Upper lobe of right lung (tissue), 1 donor: ENCODE data around the gene SC5D. TPM values are rescaled to one million over a fixed set of nuclear protein-coding genes. Genes with fewer than 3 reads are reported as not detected.

ENCODE experiments used
- ATAC-seq: fragments of 200-7000 bp; cut with Tn5 transposase; one replicate; pipeline ENCODE4 v1.9.1; 2020; ENCODE audit warnings: mild to moderate bottlenecking, moderate library complexity
- DNase-seq: peaks from one replicate; pipeline ENCODE4 v3.0.0-alpha.2; 2020
- H3K27ac ChIP-seq: fragments of 200-600 bp; one replicate; pipeline ENCODE4 v1.8.0; 2022
- H3K27me3 ChIP-seq: fragments of 200-600 bp; one replicate; pipeline ENCODE4 v1.8.0; 2022; ENCODE audit warnings: mild to moderate bottlenecking
- H3K36me3 ChIP-seq: fragments of 200-600 bp; one replicate; pipeline ENCODE4 v1.8.0; 2022
- H3K4me1 ChIP-seq: fragments of 200-600 bp; one replicate; pipeline ENCODE4 v1.8.0; 2022
- H3K4me3 ChIP-seq: fragments of 200-600 bp; one replicate; pipeline ENCODE4 v1.8.0; 2022; ENCODE audit warnings: mild to moderate bottlenecking
- H3K9me3 ChIP-seq: fragments of 200-600 bp; one replicate; pipeline ENCODE4 v1.8.0; 2022
- intact Hi-C: fragments of 100-400 bp; cut with DNase I; formaldehyde crosslinking; loops from one replicate; pipeline ENCODE4 v1.11.0; 2022
- total RNA-seq: library from RNA; stranded (reverse); fragmentation: NEBNext Ultra II Directional; extraction: Animal tissue kit (Norgen Biotek cat#: 25700); gene quantifications from one replicate; pipeline ENCODE4 v1.2.1, GENCODE V29; 2021
- TF ChIP-seq, protein P1 (sequence below): fragments of 200-600 bp; IDR thresholded peaks from one replicate; pipeline ENCODE4 v1.8.0; 2022; ENCODE audit warnings: antibody characterized with exemption
- donor health status: DM: no; HTN: yes; CAD: no; lungs with severe emphysema.

The SC5D gene
- total RNA-seq, 1 donor from 2014 or later: 64.8 TPM

DNA sequence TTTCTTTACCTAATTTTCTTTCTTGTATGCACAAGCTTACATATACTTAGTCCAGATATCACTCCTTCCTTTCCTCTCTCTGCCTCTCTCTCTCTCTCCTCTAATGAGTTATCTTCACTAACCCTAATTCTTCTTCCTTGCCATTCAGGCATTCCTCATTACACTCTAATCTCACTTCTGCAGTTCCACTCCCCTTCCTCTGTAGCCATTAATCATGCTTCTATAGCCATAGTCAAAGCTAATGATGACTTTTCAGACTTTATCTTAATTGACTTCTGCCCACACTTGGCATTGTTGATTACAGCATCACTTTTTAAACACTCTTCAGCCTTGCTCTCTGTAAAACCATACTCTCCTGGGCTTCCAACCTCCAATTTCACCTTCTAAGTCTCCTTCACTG is 35.3 kb upstream of the SC5D start:
- Histone ChIP-seq H3K9me3 (no peaks in the 10 kb centered on the region), H3K27ac (no peak overlapping the region), H3K27me3 (no peaks in the 10 kb centered on the region), H3K4me3 (no peak overlapping the region), H3K4me1 (no peaks in the 10 kb centered on the region), H3K36me3 (no peaks in the 10 kb centered on the region)
- no peak for DNase-seq
- no peak for ATAC-seq
- TF ChIP-seq, protein P1, sequence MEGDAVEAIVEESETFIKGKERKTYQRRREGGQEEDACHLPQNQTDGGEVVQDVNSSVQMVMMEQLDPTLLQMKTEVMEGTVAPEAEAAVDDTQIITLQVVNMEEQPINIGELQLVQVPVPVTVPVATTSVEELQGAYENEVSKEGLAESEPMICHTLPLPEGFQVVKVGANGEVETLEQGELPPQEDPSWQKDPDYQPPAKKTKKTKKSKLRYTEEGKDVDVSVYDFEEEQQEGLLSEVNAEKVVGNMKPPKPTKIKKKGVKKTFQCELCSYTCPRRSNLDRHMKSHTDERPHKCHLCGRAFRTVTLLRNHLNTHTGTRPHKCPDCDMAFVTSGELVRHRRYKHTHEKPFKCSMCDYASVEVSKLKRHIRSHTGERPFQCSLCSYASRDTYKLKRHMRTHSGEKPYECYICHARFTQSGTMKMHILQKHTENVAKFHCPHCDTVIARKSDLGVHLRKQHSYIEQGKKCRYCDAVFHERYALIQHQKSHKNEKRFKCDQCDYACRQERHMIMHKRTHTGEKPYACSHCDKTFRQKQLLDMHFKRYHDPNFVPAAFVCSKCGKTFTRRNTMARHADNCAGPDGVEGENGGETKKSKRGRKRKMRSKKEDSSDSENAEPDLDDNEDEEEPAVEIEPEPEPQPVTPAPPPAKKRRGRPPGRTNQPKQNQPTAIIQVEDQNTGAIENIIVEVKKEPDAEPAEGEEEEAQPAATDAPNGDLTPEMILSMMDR: no peak
- intact Hi-C loops: no loop called here

DNA sequence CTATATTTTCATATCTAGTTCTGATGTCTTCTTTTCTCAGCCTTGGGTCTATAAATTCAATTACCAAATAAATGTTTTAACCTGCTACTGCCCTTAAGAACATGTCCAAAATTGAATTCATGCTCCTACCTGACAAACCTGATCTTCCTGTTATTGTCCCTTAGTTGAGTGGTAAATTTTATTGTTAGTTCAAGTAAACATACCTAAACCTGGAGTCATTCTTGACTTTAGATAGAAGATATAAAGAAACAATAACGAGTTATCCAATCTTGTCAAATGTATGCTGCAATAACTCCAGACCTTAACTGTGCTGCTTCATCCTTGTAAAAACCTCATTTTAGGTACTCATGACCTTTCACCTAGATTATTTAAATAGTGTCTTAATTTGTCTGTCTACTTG is 34.6 kb upstream of the SC5D start:
- no peak for ATAC-seq
- intact Hi-C loops: no loop called here
- no peaks in the 10 kb centered on the region for H3K27me3 ChIP-seq
- no peaks in the 10 kb centered on the region for H3K4me1 ChIP-seq
- H3K36me3 ChIP-seq: no peaks in the 10 kb centered on the region
- H3K4me3 ChIP-seq: no peak overlapping the region
- no peak overlapping the region for H3K27ac ChIP-seq
- no peak for DNase-seq
- TF ChIP-seq, protein P1: no peak
- H3K9me3 ChIP-seq: no peaks in the 10 kb centered on the region

DNA sequence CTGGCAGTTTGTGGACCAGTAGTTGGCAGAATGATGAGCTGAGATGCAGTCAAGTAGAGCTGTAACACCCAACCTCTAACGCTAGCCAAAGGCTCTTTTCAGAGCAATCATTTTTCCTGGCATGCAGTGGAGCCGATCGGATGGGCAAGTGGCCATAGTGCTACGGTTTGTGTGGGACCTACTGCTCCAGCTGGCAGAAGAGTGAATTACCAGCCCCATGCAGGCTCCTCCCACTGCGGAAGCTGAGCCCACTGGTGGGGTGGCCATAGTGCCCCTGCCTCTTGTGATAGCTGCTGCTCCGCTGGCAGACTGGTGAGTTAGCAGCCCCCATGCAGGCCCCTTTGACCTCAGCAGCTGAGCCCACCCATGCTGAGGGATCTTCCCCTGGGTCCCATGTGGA is 27.0 kb upstream of the SC5D start:
- Histone ChIP-seq H3K27ac (no peak overlapping the region), H3K27me3 (peaks cover 18% of the 10 kb centered on the region), H3K9me3 (no peaks in the 10 kb centered on the region), H3K36me3 (no peaks in the 10 kb centered on the region), H3K4me1 (no peaks in the 10 kb centered on the region), H3K4me3 (no peak overlapping the region)
- DNase-seq: no peak
- intact Hi-C loops: no loop called here
- no peak for ATAC-seq
- TF ChIP-seq, protein P1: no peak

DNA sequence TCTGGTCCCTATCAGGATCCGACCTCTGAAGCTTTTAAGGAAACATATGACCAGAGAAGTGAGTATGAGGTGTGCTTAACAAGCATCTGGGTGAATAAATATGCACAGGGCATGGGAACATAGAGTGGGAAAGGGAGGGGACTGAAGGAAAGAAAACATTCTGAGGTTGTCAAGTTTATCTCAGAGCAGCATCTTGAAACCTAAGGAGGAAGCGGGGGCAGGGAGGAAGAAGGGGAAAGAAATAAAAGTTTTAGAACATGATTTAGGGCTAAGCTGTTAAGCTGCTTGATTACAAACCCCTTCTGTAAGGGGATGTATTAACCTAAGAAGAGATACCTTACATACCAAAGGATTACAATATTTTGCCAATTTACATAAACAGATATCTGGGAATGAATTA is 24.0 kb upstream of the SC5D start:
- no peaks in the 10 kb centered on the region for H3K4me1 ChIP-seq
- H3K36me3 ChIP-seq: no peaks in the 10 kb centered on the region
- H3K27me3 ChIP-seq: peaks cover 18% of the 10 kb centered on the region
- no peak for DNase-seq
- H3K27ac ChIP-seq: no peak overlapping the region
- no peak overlapping the region for H3K4me3 ChIP-seq
- no peaks in the 10 kb centered on the region for H3K9me3 ChIP-seq
- intact Hi-C loops: no loop called here
- TF ChIP-seq, protein P1: no peak
- no peak for ATAC-seq

DNA sequence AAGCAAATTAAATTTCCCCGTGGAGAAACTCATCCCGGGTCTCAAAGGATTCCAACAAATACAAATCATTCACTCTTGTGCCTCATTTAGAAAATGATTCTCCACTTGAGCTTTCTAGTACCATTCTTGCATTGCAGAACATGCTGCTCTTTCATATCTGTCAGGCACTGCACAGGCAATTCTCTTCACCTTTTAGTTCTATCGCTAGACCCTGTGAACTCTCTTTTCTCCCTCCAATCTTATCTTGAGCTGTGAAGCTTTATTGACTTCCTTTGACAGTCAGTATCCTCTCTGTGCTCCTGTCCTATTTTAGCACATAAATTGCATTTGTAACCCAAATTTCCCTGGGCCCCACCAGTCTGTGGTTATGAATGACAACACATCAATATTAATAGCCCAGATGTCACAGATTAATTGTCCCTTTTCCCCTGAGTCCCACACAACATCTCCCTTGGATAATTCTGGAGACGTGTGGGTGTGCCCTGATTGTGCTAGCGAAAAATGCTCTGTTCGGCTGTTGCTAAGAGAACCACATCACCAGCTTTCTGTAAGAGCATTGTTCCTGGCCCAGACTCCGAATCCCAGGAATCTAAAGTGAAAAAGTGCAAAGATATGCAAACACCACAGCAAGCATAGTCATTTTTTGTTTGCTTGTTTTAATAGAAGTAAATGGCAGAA is 22.4 kb upstream of the SC5D start:
- Histone ChIP-seq H3K4me3 (no peak overlapping the region), H3K36me3 (no peaks in the 10 kb centered on the region), H3K27ac (no peak overlapping the region), H3K9me3 (no peaks in the 10 kb centered on the region), H3K4me1 (no peaks in the 10 kb centered on the region), H3K27me3 (peaks cover 18% of the 10 kb centered on the region)
- ATAC-seq (no peak), DNase-seq (no peak)
- TF ChIP-seq, protein P1: no peak
- intact Hi-C loops: no loop called here
